Adrenal gland (tissue), 12 donors: ENCODE data around the gene SMIM35. TPM values are rescaled to one million over a fixed set of nuclear protein-coding genes. Genes with fewer than 3 reads are reported as not detected.

Source experiments
- DNase-seq, 7 donors: peaks; one replicate each; pipeline ENCODE4 v3.0.0-alpha.2; 2019 to 2020
- H3K27ac ChIP-seq, 5 donors: fragments of 200-600 bp; sonication (generic) in 4 of 5; 1 replicate in 3 of 5; 2 replicates in 2 of 5; pipeline versions ENCODE4 v1.5.1 to v1.8.0; 2016 to 2020; ENCODE audit warnings: mild to moderate bottlenecking in 1 of 5
- H3K27me3 ChIP-seq: fragments of 200-600 bp; 2 replicates; pipeline ENCODE4 v1.8.0; 2021
- H3K36me3 ChIP-seq, 2 donors: fragments of 200-600 bp; replicated peaks in 1 of 2; 1 replicate in 1 of 2; 2 replicates in 1 of 2; pipeline versions ENCODE4 v1.5.1 to v1.8.0; 2018 to 2022
- H3K4me1 ChIP-seq, 2 donors: fragments of 200-600 bp; replicated peaks in 1 of 2; 1 replicate in 1 of 2; 2 replicates in 1 of 2; pipeline versions ENCODE4 v1.5.1 to v1.8.0; 2018 to 2021
- H3K4me3 ChIP-seq, 4 donors: fragments of 200-600 bp; sonication (generic) in 3 of 4; one replicate each; pipeline ENCODE4 v1.5.1; 2016 to 2018
- H3K9me3 ChIP-seq, 3 donors: fragments of 200-600 bp; sonication (generic) in 1 of 3; replicated peaks in 1 of 3; 1 replicate in 2 of 3; 2 replicates in 1 of 3; pipeline versions ENCODE4 v1.5.1 to v1.8.0; 2016 to 2021
- CTCF ChIP-seq, 6 experiments: fragments of 450-650 bp in 4 of 6; fragments of 200-600 bp in 2 of 6; sonication (generic) in 1 of 6; IDR thresholded peaks; 1 replicate in 5 of 6; 2 replicates in 1 of 6; pipeline versions ENCODE4 v1.5.1 to v1.8.0; 2016 to 2021; ENCODE audit warnings: antibody characterized with exemption in 6 of 6, mild to moderate bottlenecking in 2 of 6, moderate library complexity in 1 of 6
- POLR2A ChIP-seq, 2 donors: fragments of 450-650 bp; IDR thresholded peaks; one replicate each; pipeline ENCODE4 v1.6.1; 2017; ENCODE audit warnings: antibody characterized with exemption in 2 of 2, mild to moderate bottlenecking in 2 of 2, moderate library complexity in 1 of 2
- WGBS, 4 donors: extraction: QIAGEN DNeasy Blood & Tissue Kit in 2 of 4; methylation state at CpG; one replicate each; pipeline versions ENCODE4 v1.1.5 to v1.1.7; 2013 to 2017; 5-methylcytosine and 5-hydroxymethylcytosine counted together
- intact Hi-C, 2 donors: fragments of 100-400 bp; cut with DNase I; formaldehyde crosslinking; loops; one replicate each; pipeline versions ENCODE4 v1.14.1 to v1.15.0; 2022 to 2023
- polyA plus RNA-seq, 3 donors: library from polyadenylated mRNA; stranded (reverse); fragments of 200-250 nt in 2 of 3; fragments of 350-450 nt in 1 of 3; fragmentation: Illumina TruSeq in 1 of 3; extraction: RNeasy Lipid Tissue Mini Kit (QIAGEN cat#74804) in 1 of 3; gene quantifications; one replicate each; pipeline ENCODE4 v1.2.3, GENCODE V29; 2013 to 2014
- total RNA-seq, 9 donors: library from RNA; depleted of rRNA in 4 of 9; stranded (reverse); fragments of >200 nt in 4 of 9; fragments of 120-200 nt in 1 of 9; fragmentation: NEBNext Ultra II Directional in 1 of 9; extraction: Animal tissue kit (Norgen Biotek cat#: 25700) in 1 of 9; gene quantifications; one replicate each; pipeline versions ENCODE4 v1.1.0 to v1.2.4, GENCODE V29; 2013 to 2023
- donor health status: healthy with polysubstance abuse.
- donor health status: Bipolar disorder and iron deficiency.
- donor health status: DM: yes; HTN: yes; CAD: no.
- donor health status: DM: no; HTN: no; CAD: no.
- donor health status: DM: no; HTN: no; CAD: no.
- donor health status: DM: yes; HTN: yes; CAD: no.

The SMIM35 gene
- total and polyA plus RNA-seq, 12 donors, result 0.07 to 0.10 (median 0.09) TPM; not detected in 7

- no peak for TF ChIP-seq POLR2A (IDR thresholded peaks at IDR 0.05)
- TF ChIP-seq CTCF (IDR thresholded peaks at IDR 0.05), result no peak
These were observed 31.8 kb downstream of the SMIM35 start for GRCh38 chr11:118054712-118055640.

GRCh38 chr11:118052581-118053206, 34.1 kb downstream of the SMIM35 start:
- H3K36me3 ChIP-seq, result no peaks in the 10 kb centered on the region
- H3K27me3 ChIP-seq, result no peaks in the 10 kb centered on the region
- H3K4me1 ChIP-seq, result no peaks in the 10 kb centered on the region
- H3K9me3 ChIP-seq, result no peaks in the 10 kb centered on the region
- WGBS, 4 donors, result 66 to 82% (median 76%) methylated on average over 13 of the region's 13 CpGs
- H3K4me3 ChIP-seq, result no peak overlapping the region
- TF ChIP-seq POLR2A (IDR thresholded peaks at IDR 0.05) (no peak), CTCF (IDR thresholded peaks at IDR 0.05) (no peak)
- intact Hi-C loops, result loop anchor here (5.0 to 10.0 kb wide), 4 partner anchors 105 to 628 kb away; no protein-coding TSS in a partner anchor
- peak in 2 of 7 donors; percentile 26 to 49 for DNase-seq
- no peak overlapping the region for H3K27ac ChIP-seq

More at GRCh38 chr11:118054712-118055640, 31.8 kb downstream of the SMIM35 start:
- Histone ChIP-seq H3K27me3 (no peaks in the 10 kb centered on the region), H3K36me3 (no peaks in the 10 kb centered on the region), H3K4me1 (no peaks in the 10 kb centered on the region), H3K9me3 (no peaks in the 10 kb centered on the region), H3K4me3 (no peak overlapping the region), H3K27ac (no peak overlapping the region)
- intact Hi-C loops, result loop anchor here (5.0 to 10.0 kb wide), 5 partner anchors 103 to 630 kb away; no protein-coding TSS in a partner anchor
- DNase-seq, result peak in 3 of 7 donors; percentile 7 to 61 (median 26)
- 70 to 89% (median 76%) methylated on average over 12 of the region's 12 CpGs for WGBS, 4 donors

DNA sequence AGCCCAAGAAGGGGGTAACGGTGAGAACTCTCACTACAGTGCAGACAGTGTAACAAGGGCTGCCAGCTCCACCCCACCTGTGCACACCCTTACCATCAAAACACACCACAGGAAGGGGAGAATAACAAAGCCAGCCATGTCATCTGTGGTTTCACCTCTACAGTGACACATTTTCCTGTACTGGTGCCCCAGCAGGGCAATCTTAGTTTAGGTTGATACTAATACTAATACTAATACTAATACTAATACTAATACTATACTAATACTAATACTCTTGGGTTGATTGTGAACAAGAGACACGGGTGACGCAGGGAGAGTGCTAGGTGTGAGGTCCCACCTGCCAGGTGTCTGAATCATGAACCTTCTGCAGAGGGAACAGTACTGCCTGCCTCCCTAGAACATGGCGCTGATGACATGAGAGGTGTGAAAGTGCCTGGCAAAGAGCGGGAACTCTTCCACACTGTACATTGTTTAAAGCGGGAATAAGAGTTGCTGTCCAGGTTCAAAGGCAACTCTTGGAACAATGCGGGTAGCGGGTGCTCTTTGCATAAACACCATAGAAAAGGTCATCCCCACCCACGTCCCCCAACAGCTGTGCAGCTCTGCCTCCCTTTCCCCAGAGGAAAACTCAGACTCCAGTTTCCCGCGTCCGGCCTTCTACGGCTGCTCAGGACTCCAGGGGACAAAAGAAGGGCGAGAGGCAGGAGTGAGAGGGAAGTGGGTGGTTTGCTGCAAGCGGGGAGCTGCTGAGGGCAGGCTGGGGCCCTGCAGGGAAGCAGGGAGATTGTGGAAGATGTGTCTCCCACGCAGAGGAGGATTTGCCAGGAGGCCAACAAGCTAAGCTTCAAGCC, 34.9 kb downstream of the SMIM35 start:
- Histone ChIP-seq H3K9me3 (no peaks in the 10 kb centered on the region), H3K4me3 (no peak overlapping the region), H3K36me3 (no peaks in the 10 kb centered on the region), H3K27ac (no peak overlapping the region), H3K27me3 (no peaks in the 10 kb centered on the region), H3K4me1 (no peaks in the 10 kb centered on the region)
- DNase-seq, result peak in 2 of 7 donors; percentile 16 to 46
- TF ChIP-seq CTCF (IDR thresholded peaks at IDR 0.05) (no peak), POLR2A (IDR thresholded peaks at IDR 0.05) (no peak)
- intact Hi-C loops, result loop anchor here (5.0 to 10.0 kb wide), 4 partner anchors 105 to 627 kb away; no protein-coding TSS in a partner anchor
- WGBS, 4 donors, result 79 to 91% (median 83%) methylated on average over 16 of the region's 16 CpGs
